Hematopoietic multipotent progenitor cell treated with erythropoietin and hydrocortisone succinate and interleukin-3 and kit ligand, for 8 days (in vitro differentiated cells): ENCODE results near the gene RABGAP1.

Source experiments
- DNase-seq: peaks from one replicate; pipeline ENCODE4 v3.0.0-alpha.2; 2015

Gene RABGAP1

DNA sequence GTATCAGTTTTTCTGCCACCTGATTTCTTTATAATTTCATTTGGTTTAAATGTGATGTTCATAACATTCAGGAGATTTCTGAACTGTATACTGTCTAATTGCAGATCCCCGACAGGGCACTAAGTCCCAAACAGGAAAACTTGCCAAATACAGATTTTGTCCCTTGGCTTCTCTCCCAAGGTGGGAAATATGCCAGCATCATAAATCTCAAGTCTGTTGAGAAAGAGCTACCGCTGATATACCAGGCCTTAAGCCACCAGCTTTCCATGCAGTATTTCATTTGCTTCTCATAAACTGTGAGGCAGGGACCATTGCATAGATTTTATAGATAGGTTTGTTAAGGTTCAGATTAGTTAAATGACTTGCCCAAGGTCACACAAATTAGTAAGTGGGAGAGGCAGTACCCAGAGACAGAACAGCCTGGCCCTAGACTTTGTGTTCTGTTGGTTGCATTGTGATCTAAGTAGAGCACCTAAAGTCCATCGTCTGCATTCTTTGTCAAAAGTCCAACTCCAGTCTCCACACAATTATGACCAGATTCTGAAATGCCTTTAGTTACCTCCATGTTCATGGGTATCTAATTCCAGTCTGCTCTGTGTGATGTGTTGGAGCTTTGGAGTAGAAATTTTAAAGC, 108.9 kb downstream of the RABGAP1 start:
- DNase-seq: no peak

DNA sequence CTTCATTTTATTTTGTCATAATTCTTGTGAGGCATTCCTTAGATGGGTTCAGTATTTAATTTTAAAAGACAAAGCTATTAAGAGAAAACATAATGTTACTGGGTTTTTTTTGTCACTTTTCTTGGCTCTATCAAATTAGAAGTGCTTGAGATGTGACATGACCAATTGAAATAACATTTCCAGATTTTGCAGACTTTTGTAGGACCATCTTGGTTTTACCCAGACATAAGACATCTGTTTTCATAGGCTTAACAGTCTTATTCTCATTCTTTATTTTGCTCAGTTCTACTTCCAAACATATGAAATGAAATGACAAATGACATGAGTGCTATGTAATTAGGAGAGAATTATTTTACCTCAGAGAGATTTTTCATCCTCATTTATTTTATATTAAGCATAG, 112.2 kb downstream of the RABGAP1 start:
- no peak for DNase-seq

DNA sequence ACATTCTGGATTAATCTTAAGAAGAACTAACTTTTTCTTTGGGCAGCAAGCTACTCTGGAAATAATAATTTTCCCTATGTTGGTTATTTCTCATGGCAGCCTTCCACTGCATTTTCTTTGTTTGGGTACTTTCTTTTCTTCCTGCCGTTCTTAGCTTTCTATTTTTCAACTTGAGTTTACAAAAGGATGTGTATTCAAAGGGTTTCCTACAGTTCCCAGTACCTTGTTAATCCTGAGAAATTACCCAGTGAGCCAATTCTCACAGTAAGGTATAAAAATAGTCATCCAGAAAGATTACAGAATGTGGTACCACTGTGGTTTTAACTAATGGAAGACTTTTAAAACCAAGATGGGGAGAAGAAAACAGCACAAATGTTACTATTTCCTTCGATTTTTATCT, 112.9 kb downstream of the RABGAP1 start:
- no peak for DNase-seq

DNA sequence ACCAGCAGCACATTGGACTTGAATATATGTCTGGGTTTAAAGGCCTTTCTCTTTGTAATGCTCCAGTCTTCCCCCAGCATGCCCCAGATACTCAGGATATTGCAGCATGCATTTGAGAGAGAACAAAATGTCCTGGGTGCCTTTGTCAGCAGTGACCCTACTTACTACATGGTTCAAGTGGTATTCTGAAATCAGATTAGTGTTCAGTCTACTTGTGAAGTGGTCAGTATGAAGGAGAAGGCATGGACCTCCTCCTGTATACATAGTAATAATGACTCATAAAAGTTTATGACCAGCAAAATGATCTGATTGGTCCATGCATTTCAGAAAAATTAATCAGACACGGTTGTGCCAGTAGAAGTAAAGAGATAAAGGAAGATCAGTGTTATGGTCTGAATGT, 118.0 kb downstream of the RABGAP1 start:
- no peak for DNase-seq

DNA sequence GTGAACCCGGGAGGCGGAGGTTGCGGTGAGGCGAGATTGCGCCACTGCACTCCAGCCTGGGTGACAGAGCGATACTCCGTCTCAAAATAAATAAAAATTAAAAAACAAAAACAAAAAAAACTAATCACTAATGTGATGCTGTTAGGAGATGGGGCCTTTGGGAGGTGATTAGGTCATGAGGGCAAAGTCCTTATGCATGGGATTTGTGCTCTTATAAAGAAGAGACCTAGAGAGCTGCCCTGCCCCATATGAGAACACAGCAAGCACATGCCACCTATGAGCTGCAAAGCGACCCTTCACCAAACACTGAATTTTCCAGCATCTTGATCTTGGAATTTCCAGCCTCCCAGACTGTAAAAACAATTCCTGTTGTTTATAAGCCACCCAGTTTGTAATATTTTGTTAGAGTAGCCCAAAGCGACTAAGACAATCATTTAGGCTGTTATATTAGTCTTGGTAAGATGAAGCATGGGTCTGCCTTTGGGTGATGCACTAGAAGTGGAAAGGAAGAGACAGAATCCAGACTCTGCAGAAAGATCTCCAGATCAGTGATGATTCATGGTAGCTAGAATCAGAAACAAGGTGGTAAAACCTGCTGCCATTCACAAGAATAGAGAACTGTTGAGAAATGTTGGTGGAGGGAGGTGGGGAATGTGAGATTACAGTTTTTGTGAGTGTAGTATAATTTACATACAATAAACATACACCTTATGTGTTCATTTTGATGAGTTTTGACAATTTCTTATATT, 118.8 kb downstream of the RABGAP1 start:
- no peak for DNase-seq

DNA sequence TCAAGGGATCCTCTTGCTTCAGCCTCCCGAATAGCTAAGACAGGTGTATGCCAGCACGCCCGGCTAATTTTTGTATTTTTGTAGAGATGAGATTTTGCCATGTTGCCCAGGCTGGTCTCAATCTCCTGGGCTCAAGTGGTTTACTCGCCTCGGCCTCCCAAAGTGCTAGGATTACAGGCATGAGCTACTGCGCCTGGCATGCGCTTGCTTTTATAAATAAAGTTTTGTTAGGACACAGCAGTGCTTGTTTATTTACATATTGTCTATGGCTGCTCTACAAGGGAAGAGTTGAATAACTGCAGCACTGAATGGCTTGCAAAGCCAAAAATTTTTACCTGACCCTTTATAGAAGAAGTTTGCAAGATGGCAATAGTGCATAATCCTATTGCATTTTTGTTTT, 120.4 kb downstream of the RABGAP1 start:
- no peak for DNase-seq

DNA sequence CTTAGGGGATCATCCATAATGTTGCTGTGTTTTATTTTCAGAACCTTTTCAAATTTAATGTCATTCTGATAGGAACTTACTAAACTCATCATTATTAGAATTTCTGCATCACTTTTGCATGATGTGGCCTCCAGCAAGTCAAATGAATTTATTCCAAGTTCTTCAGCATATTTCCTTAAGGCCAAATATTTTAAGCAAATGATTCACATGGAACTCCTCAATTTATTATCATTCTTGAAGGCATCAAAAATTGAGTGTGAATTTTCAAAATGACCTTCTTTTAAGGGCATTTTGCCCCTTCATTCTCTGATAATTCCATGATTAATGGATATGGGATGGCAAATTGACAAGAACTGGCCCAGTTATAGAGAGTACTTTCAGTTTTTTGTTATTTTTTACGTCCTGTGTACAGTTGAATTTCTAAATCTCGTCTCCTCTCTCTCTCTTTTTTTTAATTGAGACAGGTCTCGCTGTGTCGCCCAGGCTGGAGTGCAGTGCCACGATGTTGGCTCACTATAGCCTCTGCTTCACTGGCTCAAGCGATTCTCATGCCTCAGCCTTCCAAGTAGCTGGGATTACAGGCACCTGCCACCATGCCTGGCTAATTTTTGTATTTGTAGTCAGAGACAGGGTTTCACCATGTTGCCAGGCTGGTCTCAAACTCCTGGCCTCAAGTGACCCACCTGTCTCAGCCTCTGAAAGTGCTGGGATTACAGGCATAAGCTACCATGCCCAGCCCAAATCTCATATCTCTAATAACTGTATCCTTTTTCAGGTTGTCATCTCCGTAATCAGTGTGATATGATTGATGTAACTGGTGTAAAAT, 121.7 kb downstream of the RABGAP1 start:
- DNase-seq: no peak

DNA sequence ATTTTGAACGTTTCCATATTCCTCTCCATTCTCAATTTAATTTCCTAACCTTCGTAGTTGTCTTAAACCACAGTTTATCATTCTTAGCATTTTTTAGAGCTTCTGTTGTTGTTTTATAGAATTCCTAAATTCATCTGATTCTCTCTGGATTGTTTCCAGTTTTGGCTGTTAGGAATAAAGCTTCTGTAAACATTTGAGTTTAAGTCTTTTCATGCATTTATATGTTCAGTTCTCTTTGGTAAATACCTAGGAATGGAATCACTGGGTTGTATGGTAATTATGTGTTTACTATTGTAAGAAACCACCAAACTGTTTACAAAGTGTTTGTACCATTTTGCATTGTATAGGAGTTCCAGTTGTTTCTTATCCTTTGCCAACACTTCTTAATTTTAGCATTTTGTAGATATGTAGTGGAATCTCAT, 122.4 kb downstream of the RABGAP1 start:
- no peak for DNase-seq

DNA sequence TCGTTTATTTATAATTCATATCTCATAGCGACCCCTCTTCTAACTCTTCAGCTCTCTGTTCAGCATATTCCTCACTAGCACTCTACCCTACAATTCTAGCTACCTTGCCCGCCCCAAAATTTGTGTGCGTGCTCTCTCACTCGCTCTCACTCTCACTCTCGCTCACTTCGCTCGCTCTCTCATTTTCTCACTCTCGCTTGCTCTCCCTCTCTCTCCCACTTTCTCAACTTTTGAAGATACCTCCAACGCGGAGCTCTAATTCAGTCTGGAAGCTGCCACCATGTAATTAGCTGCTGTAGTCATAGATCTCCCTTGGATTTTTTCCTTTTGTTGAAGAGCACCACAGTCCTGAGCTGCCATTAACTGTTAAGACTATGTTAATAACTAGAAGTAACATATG, 123.1 kb downstream of the RABGAP1 start:
- DNase-seq: no peak

DNA sequence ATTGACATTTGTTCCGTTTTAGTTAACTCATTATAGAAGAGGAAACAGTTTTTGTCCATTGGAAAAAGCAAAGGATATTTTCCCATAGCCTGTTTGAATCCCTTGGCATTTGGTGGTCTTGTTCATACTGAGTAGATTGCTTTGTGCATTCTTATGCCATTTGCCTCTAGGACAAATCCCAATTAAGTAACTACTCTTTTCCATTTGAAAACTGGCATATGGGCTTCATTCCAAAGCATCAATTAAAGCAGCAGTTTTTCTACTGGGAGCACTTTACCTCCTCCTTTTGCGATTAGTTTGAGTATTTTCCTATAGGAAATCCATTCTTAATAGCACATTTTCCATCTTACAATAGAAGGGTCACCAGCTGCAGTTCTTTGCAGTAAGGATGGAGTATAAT, 123.9 kb downstream of the RABGAP1 start:
- DNase-seq: no peak

DNA sequence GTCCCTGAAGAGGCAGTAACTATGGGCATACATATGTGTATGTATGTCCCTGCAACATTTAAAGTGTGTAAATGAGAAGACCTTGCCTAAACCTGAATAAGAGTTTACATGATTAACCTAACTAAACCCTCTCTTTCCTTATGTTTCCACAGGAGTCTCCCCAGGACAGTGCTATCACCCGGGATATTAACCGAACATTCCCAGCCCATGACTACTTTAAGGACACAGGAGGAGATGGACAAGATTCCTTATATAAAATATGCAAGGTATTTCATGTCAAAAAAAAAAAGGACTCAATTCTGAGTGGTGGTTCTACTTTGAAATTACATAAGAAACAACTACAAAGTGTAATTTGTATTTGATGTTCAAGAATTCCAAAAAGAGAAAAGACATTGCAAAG, 124.4 kb downstream of the RABGAP1 start:
- DNase-seq: no peak

DNA sequence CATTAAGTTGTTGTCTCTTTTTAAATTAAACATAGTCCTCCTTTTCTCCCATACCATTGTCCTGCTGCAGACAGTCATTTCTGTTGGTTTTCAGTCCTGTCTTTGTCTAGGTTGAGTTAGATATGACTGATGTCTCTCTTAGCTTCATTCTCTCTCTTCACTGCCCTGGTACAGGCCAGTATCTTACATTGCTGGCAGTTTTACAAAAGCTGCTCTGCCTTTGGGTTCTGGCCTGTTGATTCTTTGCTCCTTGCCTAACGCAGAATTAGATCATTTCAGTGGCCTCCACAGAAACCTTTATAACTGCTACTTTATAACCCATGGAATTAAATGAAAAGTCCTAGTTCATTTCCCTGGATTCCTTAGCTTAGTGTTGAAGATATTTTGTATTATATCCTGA, 126.3 kb downstream of the RABGAP1 start:
- DNase-seq: no peak

DNA sequence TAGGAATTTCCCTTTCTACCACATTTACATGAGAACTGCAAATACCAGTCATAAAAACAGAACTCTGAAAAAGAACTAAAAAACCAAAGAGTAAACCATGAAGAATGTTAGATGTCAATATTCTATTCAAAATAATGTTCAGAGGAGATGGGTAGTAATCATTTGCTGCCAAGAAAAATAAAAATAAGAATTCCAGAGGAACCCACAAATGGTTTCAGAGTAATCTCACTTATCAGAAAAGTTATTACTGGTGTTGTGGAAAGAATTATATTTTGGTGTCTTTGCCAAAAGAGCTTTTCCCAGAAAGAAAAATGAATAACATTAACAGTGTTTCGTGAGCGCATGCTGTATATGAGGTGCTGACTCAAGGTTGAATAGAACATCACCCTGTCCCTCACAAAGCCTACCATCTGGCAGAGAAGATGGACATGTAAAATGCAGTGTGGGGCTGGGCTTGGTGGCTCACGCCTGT, 128.2 kb downstream of the RABGAP1 start:
- no peak for DNase-seq

DNA sequence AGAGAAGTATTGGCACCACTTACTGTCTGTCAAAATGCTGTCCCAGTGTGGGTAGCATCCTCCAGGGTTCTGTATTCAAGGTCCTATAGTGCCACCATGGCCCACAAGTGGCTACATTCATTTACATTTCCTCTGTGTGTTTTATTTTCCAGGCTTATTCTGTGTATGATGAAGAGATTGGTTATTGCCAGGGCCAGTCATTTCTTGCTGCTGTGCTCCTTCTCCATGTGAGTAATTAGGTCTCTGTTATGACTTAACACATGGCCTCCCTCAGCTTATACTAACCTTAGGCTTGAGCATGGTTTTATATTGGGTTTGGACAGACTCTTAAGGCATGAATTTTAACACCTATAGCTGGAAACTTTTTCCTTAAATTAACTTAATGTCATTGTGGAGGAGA, 129.4 kb downstream of the RABGAP1 start:
- DNase-seq: no peak

DNA sequence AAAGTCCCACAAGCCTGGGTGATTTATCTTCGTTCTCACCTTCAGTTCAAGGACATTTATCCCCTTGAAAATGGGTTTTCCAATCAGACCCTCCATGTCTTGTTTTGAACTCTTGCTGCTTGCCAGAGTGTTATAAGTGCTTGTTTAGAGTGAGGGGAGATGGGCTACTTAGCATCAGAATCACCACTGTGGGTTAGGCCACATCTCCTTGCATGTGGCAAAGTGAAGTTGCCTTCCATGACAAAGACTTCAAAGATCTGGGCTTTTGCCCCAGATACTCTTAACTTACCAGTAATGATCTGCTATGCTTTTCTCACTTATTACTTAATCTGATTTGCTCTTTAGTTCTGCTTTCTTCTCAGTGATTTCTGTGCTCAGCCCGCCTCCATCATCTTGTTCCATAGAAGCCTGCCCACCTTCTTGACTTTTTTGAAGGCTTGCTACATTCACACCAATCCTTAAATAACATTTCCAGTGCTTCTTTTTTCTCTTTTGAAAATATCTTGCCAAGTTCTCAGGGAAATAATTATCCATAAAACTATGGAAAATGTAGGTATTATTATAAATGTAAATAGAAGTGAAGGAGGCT, 131.7 kb downstream of the RABGAP1 start:
- no peak for DNase-seq

DNA sequence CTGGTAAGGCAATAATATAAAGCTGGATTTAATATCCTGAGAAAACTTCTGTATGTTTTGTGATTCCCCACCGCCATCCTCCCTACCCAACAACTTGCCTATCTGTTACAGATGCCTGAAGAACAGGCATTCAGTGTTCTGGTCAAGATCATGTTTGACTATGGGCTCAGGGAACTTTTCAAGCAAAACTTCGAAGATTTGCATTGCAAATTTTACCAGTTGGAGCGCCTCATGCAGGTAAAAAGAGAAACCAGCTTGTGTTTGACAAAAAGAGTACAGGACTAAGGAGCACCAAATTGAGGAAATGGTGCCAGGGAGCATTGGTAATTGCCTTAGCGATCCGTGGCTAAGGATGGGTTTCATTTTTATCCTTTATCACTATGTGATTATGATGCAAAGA, 132.6 kb downstream of the RABGAP1 start:
- DNase-seq: no peak

DNA sequence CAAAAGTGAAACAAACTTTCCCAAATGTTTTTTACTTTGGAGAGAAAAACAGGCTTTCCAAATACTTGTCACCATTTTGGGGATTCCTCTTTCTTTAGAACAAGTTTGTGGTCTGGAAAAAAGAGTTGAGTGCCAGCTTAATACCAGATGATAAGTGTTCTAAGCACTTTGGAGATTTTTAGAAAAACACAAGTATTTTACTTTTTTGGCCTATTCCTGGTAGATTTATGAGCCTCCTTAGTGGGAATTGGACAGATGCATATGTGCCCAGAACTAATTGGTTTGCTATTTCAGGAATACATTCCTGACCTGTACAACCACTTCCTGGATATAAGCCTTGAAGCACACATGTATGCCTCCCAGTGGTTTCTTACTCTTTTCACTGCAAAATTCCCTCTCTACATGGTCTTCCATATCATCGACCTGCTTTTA, 133.2 kb downstream of the RABGAP1 start:
- DNase-seq: no peak

DNA sequence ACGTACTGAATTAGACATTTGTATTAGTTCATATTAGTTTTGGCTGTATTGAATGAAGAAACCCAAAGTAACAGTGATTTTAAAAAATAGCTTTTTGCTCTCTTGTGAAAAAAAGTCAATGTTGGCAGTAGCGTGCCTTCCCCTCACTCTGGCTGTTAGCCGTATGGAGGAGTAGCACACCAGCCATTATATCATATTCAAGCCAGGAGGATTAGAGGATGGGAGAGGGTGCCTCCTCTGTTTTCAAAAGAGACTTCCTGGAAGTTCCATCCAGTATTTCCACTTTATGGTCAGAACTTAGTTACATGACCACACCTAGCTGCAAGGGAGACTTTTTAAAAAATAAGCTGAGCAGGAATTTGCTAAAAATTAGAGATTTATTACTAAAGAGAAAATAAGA, 133.8 kb downstream of the RABGAP1 start:
- DNase-seq: no peak

DNA sequence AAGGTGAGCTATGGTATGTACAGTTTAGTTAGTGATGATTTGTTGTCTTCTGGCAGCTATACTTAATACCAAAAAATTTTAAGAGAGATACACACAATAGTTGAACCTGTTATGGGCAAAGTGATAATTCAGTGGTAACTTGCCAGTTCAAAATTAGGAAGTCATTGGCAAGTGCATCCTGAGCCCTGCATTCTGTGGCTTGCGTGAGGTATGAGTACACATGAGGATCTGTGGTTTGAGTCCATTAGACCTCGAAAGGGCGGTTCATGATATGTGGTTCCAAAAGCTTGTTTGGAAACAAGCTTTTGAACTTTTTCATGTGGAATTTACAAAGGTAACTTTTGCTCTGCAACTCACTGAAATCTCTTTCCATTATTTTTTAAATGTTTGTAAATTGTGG, 139.6 kb downstream of the RABGAP1 start:
- no peak for DNase-seq

DNA sequence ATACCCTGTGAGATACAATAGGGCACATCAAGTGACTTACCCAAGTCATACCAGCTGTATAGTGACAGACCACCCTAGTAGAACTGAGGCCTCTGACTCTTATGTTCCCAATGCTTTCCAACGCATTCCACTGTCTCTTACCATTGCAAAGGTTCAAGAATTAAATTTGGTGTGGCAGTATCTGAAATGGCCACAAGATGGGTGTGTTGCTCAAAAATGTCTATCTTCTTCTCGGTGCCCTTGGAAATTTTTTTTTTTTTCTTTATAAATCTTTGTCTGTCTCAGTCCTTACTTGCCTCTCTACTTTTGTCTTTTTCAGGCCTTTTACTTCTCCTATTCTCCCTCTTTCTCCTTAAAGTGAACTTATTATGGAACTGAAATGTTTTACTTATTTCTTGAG, 141.0 kb downstream of the RABGAP1 start:
- DNase-seq: peak; percentile 74

DNA sequence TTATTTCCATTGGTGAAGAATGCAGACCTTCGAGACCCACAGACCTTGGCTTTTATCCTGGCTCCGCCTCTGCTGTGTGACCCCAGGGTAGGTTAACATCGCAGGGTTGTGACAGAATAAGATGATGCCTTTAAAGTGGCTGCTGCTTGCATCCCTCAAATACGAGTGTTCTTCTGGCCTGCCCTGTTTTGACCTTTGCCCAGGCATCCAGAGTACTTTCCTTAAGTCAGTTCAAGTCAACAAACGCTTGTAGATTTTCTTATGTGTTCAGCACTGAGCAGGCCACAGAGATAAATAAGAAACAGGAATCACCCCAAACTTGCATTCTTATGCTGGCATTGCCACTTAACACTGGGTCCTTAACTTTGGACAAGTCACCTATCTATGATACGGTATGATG, 142.9 kb downstream of the RABGAP1 start:
- no peak for DNase-seq

DNA sequence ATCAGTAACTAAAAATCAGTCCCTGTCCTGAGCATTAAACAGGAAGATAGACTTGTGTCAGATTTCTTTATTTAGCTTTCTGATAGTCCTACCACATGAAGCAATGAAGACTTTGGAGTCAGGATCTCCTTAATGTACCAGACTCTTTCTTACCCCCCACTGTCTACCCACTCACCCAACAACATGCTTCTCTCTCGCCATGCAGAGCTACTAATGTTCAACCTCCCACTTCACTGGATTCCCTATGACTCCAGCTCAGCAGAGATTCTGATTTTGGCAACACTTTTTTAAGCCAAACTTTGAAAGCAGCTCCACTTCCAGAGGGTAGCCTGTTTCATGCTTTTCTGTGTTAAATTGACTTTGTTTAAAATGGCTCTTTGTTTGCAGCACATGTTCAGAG, 143.4 kb downstream of the RABGAP1 start:
- DNase-seq: no peak

DNA sequence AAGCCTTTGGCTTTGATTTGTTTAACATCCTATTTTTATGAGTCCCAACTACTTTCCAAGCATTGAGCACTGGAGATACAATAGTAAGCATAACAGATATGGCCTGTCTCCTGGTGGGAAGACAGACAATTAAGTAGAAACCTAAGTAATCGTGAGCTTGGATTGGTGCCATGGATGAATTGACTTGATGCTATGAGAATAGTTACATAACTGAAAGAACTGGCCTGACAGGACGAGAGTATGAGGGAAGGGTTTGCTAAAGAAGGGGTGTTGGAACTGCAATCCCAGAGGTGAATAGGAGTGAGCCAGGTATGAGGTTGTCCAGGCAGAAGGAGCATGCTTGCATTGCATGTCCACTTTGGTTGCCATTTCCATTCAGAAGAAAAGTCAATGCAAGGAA, 145.1 kb downstream of the RABGAP1 start:
- DNase-seq: no peak
